ENCODE measurements around the gene C6orf132.
"Not testable (repeated sequence)": the region's sequence is repeated elsewhere in the genome, so short reads cannot be mapped to it uniquely, and the experiment has no call there.

The C6orf132 gene

GRCh38 chr6:42168650-42169049 lies 26.2 kb upstream of the C6orf132 start:
- Mint-ChIP-seq H3K27ac (no peak overlapping the region), H3K27me3 (ENCODE audit: low read depth) (no peaks in the 10 kb centered on the region), H3K9me3 (no peaks in the 10 kb centered on the region), H3K36me3 (ENCODE audit: low read depth) (no peaks in the 10 kb centered on the region), H3K4me3 (no peak overlapping the region), H3K4me1 (ENCODE audit: low read depth) (peaks cover 5% of the 10 kb centered on the region)

- Mint-ChIP-seq H3K4me3 (no peak overlapping the region), H3K27me3 (ENCODE audit: low read depth) (peaks cover 3% of the 10 kb centered on the region), H3K27ac (no peak overlapping the region), H3K9me3 (no peaks in the 10 kb centered on the region), H3K36me3 (ENCODE audit: low read depth) (no peaks in the 10 kb centered on the region), H3K4me1 (ENCODE audit: low read depth) (peaks cover 5% of the 10 kb centered on the region)
Observed at GRCh38 chr6:42166444-42167141, 24.2 kb upstream of the C6orf132 start.

- H3K36me3 Mint-ChIP-seq (ENCODE audit: low read depth) = no peaks in the 10 kb centered on the region
- H3K4me1 Mint-ChIP-seq (ENCODE audit: low read depth) = peaks cover 5% of the 10 kb centered on the region
- H3K27ac Mint-ChIP-seq = no peak overlapping the region
- H3K27me3 Mint-ChIP-seq (ENCODE audit: low read depth) = peaks cover 11% of the 10 kb centered on the region
- no peak overlapping the region for H3K4me3 Mint-ChIP-seq
- H3K9me3 Mint-ChIP-seq = no peaks in the 10 kb centered on the region
Observed at GRCh38 chr6:42165016-42165415, 22.6 kb upstream of the C6orf132 start.

- Mint-ChIP-seq H3K9me3 (no peaks in the 10 kb centered on the region), H3K27me3 (ENCODE audit: low read depth) (peaks cover 11% of the 10 kb centered on the region), H3K4me3 (no peak overlapping the region), H3K4me1 (ENCODE audit: low read depth) (peaks cover 5% of the 10 kb centered on the region), H3K36me3 (ENCODE audit: low read depth) (no peaks in the 10 kb centered on the region), H3K27ac (no peak overlapping the region)
Observed at GRCh38 chr6:42163981-42164380, 21.6 kb upstream of the C6orf132 start.

GRCh38 chr6:42162812-42163211 lies 20.4 kb upstream of the C6orf132 start:
- H3K27me3 Mint-ChIP-seq (ENCODE audit: low read depth) = peaks cover 11% of the 10 kb centered on the region
- H3K36me3 Mint-ChIP-seq (ENCODE audit: low read depth) = no peaks in the 10 kb centered on the region
- no peak overlapping the region for H3K4me3 Mint-ChIP-seq
- peaks cover 5% of the 10 kb centered on the region for H3K4me1 Mint-ChIP-seq (ENCODE audit: low read depth)
- H3K9me3 Mint-ChIP-seq = no peaks in the 10 kb centered on the region
- no peak overlapping the region for H3K27ac Mint-ChIP-seq

GRCh38 chr6:42162384-42162783 lies 20.0 kb upstream of the C6orf132 start:
- Mint-ChIP-seq H3K36me3 (ENCODE audit: low read depth) (no peaks in the 10 kb centered on the region), H3K27ac (no peak overlapping the region), H3K4me1 (ENCODE audit: low read depth) (peaks cover 5% of the 10 kb centered on the region), H3K27me3 (ENCODE audit: low read depth) (peaks cover 11% of the 10 kb centered on the region), H3K9me3 (no peaks in the 10 kb centered on the region), H3K4me3 (no peak overlapping the region)

GRCh38 chr6:42159431-42160024 lies 17.1 kb upstream of the C6orf132 start:
- Mint-ChIP-seq H3K4me3 (no peak overlapping the region), H3K9me3 (no peaks in the 10 kb centered on the region), H3K36me3 (ENCODE audit: low read depth) (no peaks in the 10 kb centered on the region), H3K27me3 (ENCODE audit: low read depth) (peaks cover 11% of the 10 kb centered on the region), H3K4me1 (ENCODE audit: low read depth) (no peaks in the 10 kb centered on the region), H3K27ac (no peak overlapping the region)

GRCh38 chr6:42158631-42159030 lies 16.2 kb upstream of the C6orf132 start:
- no peaks in the 10 kb centered on the region for H3K36me3 Mint-ChIP-seq (ENCODE audit: low read depth)
- no peaks in the 10 kb centered on the region for H3K4me1 Mint-ChIP-seq (ENCODE audit: low read depth)
- H3K27ac Mint-ChIP-seq = no peak overlapping the region
- H3K4me3 Mint-ChIP-seq = no peak overlapping the region
- peaks cover 11% of the 10 kb centered on the region for H3K27me3 Mint-ChIP-seq (ENCODE audit: low read depth)
- no peaks in the 10 kb centered on the region for H3K9me3 Mint-ChIP-seq

- Mint-ChIP-seq H3K27ac (no peak overlapping the region), H3K4me3 (no peak overlapping the region), H3K36me3 (ENCODE audit: low read depth) (no peaks in the 10 kb centered on the region), H3K4me1 (ENCODE audit: low read depth) (no peaks in the 10 kb centered on the region), H3K27me3 (ENCODE audit: low read depth) (peaks cover 11% of the 10 kb centered on the region), H3K9me3 (no peaks in the 10 kb centered on the region)
Observed at GRCh38 chr6:42158011-42158410, 15.6 kb upstream of the C6orf132 start.

GRCh38 chr6:42156638-42157037 lies 14.2 kb upstream of the C6orf132 start:
- Mint-ChIP-seq H3K36me3 (ENCODE audit: low read depth) (no peaks in the 10 kb centered on the region), H3K4me1 (ENCODE audit: low read depth) (no peaks in the 10 kb centered on the region), H3K27ac (no peak overlapping the region), H3K4me3 (no peak overlapping the region), H3K27me3 (ENCODE audit: low read depth) (peaks cover 11% of the 10 kb centered on the region), H3K9me3 (no peaks in the 10 kb centered on the region)

- Mint-ChIP-seq H3K9me3 (no peaks in the 10 kb centered on the region), H3K4me1 (ENCODE audit: low read depth) (no peaks in the 10 kb centered on the region), H3K4me3 (no peak overlapping the region), H3K27me3 (ENCODE audit: low read depth) (peaks cover 6% of the 10 kb centered on the region), H3K36me3 (ENCODE audit: low read depth) (no peaks in the 10 kb centered on the region), H3K27ac (no peak overlapping the region)
Observed at GRCh38 chr6:42155293-42155692, 12.9 kb upstream of the C6orf132 start.

- peaks cover 3% of the 10 kb centered on the region for H3K27me3 Mint-ChIP-seq (ENCODE audit: low read depth)
- H3K4me1 Mint-ChIP-seq (ENCODE audit: low read depth) = no peaks in the 10 kb centered on the region
- no peaks in the 10 kb centered on the region for H3K36me3 Mint-ChIP-seq (ENCODE audit: low read depth)
- H3K9me3 Mint-ChIP-seq = no peaks in the 10 kb centered on the region
- H3K27ac Mint-ChIP-seq = no peak overlapping the region
- no peak overlapping the region for H3K4me3 Mint-ChIP-seq
Observed at GRCh38 chr6:42154461-42155209, 12.2 kb upstream of the C6orf132 start.

GRCh38 chr6:42153921-42154320 lies 11.5 kb upstream of the C6orf132 start:
- H3K36me3 Mint-ChIP-seq (ENCODE audit: low read depth) = no peaks in the 10 kb centered on the region
- H3K27ac Mint-ChIP-seq = no peak overlapping the region
- peaks cover 3% of the 10 kb centered on the region for H3K27me3 Mint-ChIP-seq (ENCODE audit: low read depth)
- no peaks in the 10 kb centered on the region for H3K4me1 Mint-ChIP-seq (ENCODE audit: low read depth)
- H3K9me3 Mint-ChIP-seq = no peaks in the 10 kb centered on the region
- H3K4me3 Mint-ChIP-seq = no peak overlapping the region

- H3K4me3 Mint-ChIP-seq; H3K27ac Mint-ChIP-seq; H3K9me3 Mint-ChIP-seq; H3K4me1 Mint-ChIP-seq (ENCODE audit: low read depth); H3K36me3 Mint-ChIP-seq (ENCODE audit: low read depth); H3K27me3 Mint-ChIP-seq (ENCODE audit: low read depth): not testable (repeated sequence)
Observed at GRCh38 chr6:42152528-42153213, 10.3 kb upstream of the C6orf132 start.
